ENCODE data around the gene AGXT2. TPM values are rescaled to one million over a fixed set of nuclear protein-coding genes. Genes with fewer than 3 reads are reported as not detected.
A peak's percentile ranks its signal among the peaks of the same experiment; 100 is the strongest.

AGXT2 gene
- total and polyA plus RNA-seq, 2 of the 13 experiments (the other 11 are each of a cell fraction or from before 2014, with no cell fraction given), result 0.04 to 0.13 TPM

GRCh38 chr5:35089334-35090314 is 41.9 kb upstream of the AGXT2 start (continued):
- 0 out of 4 replicates have a peak, but pooled peaks of 1 of the 2 experiments have one; percentile 29 for TF ChIP-seq HMGXB4 (CRISPR knock-in tag; IDR thresholded peaks at IDR 0.05; ENCODE audit: borderline replicate concordance in 1 of 2, low read depth in 1 of 2)
- peak; percentile 28; the same call in 1 of the 2 replicates for TF ChIP-seq MIER3 (CRISPR knock-in tag; IDR thresholded peaks at IDR 0.05; ENCODE audit: borderline replicate concordance)
- TF ChIP-seq TARDBP (CRISPR knock-in tag; IDR thresholded peaks at IDR 0.05), result no peak

DNA sequence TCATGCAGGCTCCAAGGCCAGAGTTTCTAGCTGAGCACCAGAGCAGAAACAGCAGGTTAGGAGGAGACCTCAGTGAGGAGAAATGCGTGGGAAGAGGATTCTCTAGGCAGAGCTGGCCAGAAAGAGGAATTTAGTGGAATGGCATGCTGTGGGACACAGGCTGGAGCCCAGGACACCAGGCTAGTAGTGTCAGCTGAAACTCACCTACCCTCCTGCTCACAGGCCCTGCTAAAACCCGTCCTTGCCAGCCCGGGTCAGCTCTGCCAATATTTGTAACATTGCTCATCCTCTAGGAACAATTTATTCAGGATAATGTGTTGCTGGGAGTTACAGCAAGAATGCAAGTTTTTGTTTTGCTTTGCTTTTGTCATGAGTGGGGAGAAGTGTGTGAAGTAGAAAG is 40.2 kb upstream of the AGXT2 start:
- ChIA-PET POLR2A (no interaction called here), CTCF (ENCODE audit: low intra/inter-chr PET ratio, low total read pairs) (no interaction called here)
- Histone ChIP-seq H2AFZ (ENCODE audit: low read length) (no peak overlapping the region), H3K36me3 (replicated peaks in 1 of 2; ENCODE audit: control insufficient read depth in 1 of 2, insufficient read depth in 2 of 2, low read length in 2 of 2) (peaks cover 2 to 8% of the 10 kb centered on the region in 2 experiments; a peak in 2 of 5 replicates), H3K27me3 (ENCODE audit: control insufficient read depth in 1 of 2, insufficient read depth in 2 of 2, low read length in 2 of 2) (no peaks in the 10 kb centered on the region), H3K4me3 (replicated peaks in 1 of 3; ENCODE audit: insufficient read depth in 1 of 3, low read depth in 2 of 3, low read length in 3 of 3) (no peak overlapping the region), H3K27ac (ENCODE audit: extremely low read length, insufficient read depth, low read length) (no peak overlapping the region), H3K4me2 (ENCODE audit: low read depth, low read length) (no peak overlapping the region), H4K20me1 (ENCODE audit: insufficient read depth, low read length) (no peaks in the 10 kb centered on the region), H3K9ac (ENCODE audit: insufficient read depth, low read depth, low read length) (no peak overlapping the region), H3K9me3 (ENCODE audit: low read length) (no peaks in the 10 kb centered on the region), H3K4me1 (ENCODE audit: insufficient read depth, low read length) (peaks cover 9% of the 10 kb centered on the region; the same call in 1 of the 2 replicates), H3K79me2 (ENCODE audit: insufficient read depth, low read length) (no peaks in the 10 kb centered on the region)
- in situ Hi-C loops (cut with HindIII; ENCODE audit: extremely low pct_ligation_motif_present, low pct_unique_long_range_greater_than_20kb) (no loop called here), intact Hi-C loops (cut with micrococcal nuclease; ENCODE audit: unreplicated experiment) (loop anchor here (5.0 kb wide), 1 partner anchor 839 kb away; no protein-coding TSS in a partner anchor)
- WGBS (ENCODE audit: low lambda C conversion rate), result 82% methylated on average over 3 of the region's 3 CpGs
- no peak for TF ChIP-seq ZNF703 (CRISPR knock-in tag; IDR thresholded peaks at IDR 0.05; ENCODE audit: borderline replicate concordance)
- no peak for TF ChIP-seq XRCC5 (optimal IDR thresholded peaks at IDR 0.05; ENCODE audit: low read length)
- FAIRE-seq, result no peak
- DNase-seq (ENCODE audit: low spot score), result no peak
- ATAC-seq, result no peak
- no TSS peak for BruUV-seq (replicated peaks)
